Stimulated activated CD4-positive, alpha-beta T cell treated with anti-CD3 and anti-CD28 coated beads, Interleukin-4, amount 100 ng/mL, for 4 hours (primary cell): ENCODE results near the gene FBXL22.

Experiments
- DNase-seq, 2 experiments: peaks; one replicate each; pipeline ENCODE4 v3.0.0-alpha.2; 2020

Gene FBXL22, protein sequence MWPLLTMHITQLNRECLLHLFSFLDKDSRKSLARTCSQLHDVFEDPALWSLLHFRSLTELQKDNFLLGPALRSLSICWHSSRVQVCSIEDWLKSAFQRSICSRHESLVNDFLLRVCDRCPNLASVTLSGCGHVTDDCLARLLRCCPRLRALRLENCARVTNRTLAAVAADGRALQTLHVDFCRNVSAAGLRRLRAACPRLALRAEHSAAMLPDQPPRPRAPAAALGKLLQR

DNA sequence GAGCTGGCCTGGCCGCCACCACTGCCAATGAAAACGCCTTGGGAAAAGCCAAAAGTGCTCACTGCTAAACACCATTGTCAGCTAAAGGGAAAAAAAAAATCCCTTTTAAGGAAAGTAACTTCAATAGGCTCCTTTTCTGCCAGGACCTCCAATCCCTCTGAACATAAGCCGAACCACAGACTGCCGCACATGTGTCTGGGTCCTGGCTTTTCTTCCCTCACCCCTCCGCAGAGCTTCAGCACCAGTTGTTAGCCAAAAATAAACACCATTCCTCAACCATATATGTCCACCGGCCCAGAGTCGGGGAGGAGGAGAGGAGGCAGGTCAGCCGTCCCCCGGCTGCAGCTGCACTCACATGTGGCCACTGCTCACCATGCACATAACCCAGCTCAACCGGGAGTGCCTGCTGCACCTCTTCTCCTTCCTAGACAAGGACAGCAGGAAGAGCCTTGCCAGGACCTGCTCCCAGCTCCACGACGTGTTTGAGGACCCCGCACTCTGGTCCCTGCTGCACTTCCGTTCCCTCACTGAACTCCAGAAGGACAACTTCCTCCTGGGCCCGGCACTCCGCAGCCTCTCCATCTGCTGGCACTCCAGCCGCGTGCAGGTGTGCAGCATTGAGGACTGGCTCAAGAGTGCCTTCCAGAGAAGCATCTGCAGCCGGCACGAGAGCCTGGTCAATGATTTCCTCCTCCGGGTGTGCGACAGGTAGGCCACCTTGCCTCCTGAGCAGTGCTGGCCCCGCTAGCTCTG, at the start of gene FBXL22:
TSS of gene FBXL22 (plus strand) at position 350 of the 753 bp plus-strand sequence. CDS start at position 356, 6 bp downstream.
- DNase-seq = no peak

- no peak for DNase-seq
These were observed 45.8 kb upstream of the FBXL22 start for GRCh38 chr15:63551400-63551799.

DNA sequence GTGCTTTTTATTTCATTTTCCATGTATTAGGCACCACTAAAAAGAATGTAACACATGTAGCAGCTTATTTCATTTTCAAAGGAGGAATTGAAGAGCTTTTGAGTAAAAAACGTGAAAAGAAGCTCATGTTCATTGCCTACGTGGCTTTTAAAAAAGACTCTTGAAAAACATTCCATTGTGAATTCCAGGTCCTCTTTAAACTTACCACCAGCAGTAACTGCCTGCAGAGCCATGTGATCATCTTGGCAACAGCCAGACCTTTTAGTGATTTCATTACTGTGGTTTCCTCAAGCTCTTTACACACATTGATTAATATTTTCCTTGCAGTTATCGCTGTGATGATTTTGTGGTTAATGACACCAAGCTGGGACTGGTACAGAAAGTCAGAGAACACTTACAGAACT, 43.8 kb upstream of the FBXL22 start:
- DNase-seq = no peak

GRCh38 chr15:63554337-63554927, 42.8 kb upstream of the FBXL22 start:
- DNase-seq = no peak

DNA sequence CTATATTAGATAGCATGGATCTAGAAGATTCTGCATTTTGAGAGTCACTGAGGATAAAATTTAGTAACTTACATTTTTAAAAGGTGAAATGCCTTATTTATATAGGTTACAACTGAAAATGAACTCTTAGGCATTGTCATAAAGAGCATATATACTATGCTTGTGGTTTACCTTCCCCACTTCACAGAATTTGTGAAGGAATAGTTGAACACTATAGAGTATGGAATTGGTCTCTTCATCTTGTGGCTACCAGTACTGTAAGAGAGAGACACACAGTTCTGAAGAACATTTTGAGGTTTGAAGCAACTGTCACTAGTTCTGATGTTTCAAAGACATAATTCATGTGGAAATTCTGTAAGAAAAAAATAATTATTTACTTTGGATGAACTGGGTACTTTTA, 41.7 kb upstream of the FBXL22 start:
- DNase-seq = no peak

DNA sequence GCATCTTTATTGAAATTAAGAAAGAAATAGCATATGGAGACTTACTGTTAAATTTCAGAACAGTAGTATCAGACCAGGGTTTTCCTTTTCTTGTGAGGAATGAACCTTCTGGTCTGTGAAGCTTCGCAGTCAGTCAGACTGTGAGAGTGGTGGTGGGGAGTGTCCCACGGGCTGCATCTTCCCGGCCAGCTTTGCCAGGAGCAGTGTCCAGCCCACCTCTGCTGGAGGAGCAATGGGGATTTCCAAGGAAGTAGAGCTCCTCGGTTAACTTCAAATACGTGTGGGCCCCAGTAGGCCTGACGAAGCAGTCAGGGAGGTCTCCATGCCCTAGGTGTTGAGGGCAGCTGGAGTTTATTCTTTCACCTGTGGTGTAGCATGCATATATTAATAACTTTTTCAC, 40.9 kb upstream of the FBXL22 start:
- no peak for DNase-seq

DNA sequence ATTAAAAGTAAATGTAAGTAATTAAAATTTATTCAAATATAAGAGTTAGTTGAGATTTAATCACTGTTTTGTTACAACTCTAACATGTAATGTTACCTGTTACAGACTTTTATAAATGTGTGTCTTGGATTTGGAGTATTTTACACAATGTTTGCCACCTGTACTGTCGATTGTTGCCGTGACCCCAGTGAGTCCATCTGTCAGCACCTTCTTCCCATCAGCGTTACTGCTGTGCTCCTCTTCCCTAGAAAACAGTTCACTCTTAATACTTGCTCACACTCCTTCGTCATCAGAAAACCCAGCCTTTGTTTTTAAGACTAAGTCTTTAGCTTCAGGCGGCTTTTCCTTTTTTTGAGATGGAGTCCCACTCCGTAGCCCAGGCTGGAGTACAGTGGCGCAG, 40.5 kb upstream of the FBXL22 start:
- no peak for DNase-seq

- DNase-seq = no peak
These were observed 37.4 kb upstream of the FBXL22 start for GRCh38 chr15:63559753-63560152.

- peak in 1 of 2 experiments; percentile 23 for DNase-seq
These were observed 36.3 kb upstream of the FBXL22 start for GRCh38 chr15:63560741-63561448.

DNA sequence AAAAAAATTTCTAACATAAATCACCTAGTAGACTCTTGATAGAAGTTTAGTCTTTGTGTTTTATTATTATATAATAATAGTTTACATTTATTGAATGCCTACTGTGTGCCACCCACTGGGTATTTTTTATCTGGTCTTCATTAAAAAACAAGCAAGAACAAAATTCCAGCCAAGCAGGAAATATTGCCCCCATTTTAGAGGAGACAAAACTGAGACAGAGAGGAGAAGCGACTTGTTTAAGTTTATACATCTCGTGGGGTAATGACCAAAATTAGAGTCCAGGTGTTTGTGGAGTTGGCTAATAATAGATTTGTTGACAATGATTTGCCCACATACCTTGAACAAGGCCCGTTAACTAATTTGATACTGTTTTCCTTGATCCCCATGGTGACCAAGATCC, 33.1 kb upstream of the FBXL22 start:
- no peak for DNase-seq

GRCh38 chr15:63565536-63566186, 31.5 kb upstream of the FBXL22 start:
- no peak for DNase-seq

- no peak for DNase-seq
These were observed 24.3 kb upstream of the FBXL22 start for GRCh38 chr15:63572749-63573464.

DNA sequence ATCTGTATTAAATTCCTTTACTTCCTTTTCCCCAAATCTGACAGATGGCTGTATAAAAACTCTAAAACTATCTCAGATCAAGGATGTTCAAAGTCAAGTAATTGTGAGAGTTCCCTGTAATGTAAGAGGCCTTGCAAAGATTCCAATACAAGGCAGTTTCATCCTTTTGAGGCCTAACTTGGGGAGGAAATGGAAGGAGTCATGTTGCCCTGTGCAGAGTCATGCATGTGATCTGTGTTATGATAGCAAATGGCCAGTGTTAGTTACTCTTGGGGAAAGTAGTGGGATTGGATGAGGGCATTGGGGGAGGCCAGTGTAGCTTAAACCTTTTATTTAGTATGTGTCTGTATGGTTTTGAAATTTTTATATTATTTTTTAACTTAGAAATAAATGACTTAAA, 23.7 kb upstream of the FBXL22 start:
- DNase-seq = no peak

DNA sequence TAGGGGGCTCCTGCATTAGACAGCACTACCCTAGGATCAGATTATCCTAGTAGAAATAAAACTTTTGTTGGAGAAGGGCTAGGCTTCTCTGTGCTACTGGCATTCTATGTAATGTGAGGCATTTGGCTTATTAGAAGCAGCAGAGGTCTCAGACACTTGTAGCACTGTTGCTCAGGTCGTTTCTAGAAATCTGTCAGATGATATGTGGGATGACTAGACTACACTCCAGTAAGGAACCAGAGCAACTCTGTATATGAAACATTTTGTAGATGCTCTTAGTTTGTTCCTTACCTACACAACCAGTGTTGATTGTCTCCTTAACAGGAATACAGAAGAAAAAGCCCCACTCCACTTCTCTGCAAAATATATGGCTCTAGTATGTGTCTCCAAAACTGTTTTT, 21.9 kb upstream of the FBXL22 start:
- DNase-seq = no peak

- DNase-seq = no peak
These were observed 20.7 kb upstream of the FBXL22 start for GRCh38 chr15:63576441-63576840.

DNA sequence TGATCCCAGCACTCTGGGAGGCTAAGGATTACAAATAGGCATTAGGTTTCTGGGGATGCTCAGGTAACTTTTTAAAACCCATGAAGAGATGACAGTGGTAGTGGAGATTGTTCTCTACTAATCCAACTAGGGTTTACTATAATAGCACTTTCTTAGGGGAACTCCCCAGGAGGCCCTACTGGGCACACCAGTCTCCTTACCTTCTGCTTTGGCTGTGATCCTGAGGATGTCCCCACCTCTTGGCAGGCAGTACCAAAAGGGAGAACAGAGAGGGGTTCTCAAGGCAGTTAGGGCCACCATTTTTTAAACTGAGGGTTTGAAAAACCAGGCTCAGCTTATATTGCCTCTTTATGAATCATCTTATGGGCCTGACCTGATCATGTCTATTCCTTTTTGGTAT, 15.0 kb upstream of the FBXL22 start:
- DNase-seq = no peak

GRCh38 chr15:63582718-63583426, 14.3 kb upstream of the FBXL22 start:
- no peak for DNase-seq

DNA sequence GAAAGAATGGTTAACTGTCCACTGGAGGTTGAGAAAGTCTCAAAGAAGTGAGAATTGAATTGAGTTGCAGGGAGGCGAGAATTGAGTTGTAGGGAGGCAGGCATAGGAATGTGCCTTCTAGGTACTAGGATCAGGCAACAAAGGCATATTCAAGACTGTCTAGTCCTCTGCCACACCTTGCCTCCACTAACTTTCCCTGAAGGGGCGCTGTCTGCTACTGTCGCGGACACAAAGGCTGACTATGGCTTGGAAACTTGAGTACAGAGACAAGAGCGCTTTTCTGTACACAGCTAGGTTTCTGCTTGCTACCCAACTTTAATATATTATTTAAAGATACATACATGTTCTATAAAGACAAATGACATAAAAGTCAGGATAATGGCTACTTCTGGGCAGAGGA, 10.4 kb upstream of the FBXL22 start:
- no peak for DNase-seq

GRCh38 chr15:63587527-63587926, 9.7 kb upstream of the FBXL22 start:
- DNase-seq = no peak

DNA sequence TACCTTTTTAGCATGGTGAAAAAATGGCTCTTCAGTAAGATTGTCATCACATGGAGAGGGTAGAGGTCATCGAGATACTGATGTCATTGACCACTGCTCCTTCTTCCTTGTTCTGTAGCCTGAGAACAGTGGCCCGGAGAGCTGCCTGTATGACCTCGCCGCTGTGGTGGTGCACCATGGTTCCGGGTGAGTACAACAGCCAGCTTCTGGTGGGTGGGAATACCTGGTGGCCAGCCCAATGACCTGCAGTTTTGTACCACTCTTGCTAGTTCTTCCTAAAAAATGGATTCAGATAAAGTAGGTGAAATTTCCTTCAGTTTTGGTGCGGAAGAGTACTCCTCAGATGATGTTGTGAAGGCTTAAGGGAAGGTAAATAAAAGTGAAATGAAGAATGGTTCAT, 8.4 kb upstream of the FBXL22 start:
- no peak for DNase-seq
